T-helper 9 cell (primary cell): ENCODE data around the gene VSTM2L.
"Not testable (repeated sequence)": the region's sequence is repeated elsewhere in the genome, so short reads cannot be mapped to it uniquely, and the experiment has no call there.

Experiments used
- DNase-seq: peaks from one replicate; pipeline ENCODE4 v3.0.0-alpha.2; 2020
- total RNA-seq, 2 donors: gene quantifications; one replicate each; lab custom pipeline; 2026; lab: John Stamatoyannopoulos, UW

Gene VSTM2L, protein sequence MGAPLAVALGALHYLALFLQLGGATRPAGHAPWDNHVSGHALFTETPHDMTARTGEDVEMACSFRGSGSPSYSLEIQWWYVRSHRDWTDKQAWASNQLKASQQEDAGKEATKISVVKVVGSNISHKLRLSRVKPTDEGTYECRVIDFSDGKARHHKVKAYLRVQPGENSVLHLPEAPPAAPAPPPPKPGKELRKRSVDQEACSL
- total RNA-seq = 0 reads per million in 2 donors

DNA sequence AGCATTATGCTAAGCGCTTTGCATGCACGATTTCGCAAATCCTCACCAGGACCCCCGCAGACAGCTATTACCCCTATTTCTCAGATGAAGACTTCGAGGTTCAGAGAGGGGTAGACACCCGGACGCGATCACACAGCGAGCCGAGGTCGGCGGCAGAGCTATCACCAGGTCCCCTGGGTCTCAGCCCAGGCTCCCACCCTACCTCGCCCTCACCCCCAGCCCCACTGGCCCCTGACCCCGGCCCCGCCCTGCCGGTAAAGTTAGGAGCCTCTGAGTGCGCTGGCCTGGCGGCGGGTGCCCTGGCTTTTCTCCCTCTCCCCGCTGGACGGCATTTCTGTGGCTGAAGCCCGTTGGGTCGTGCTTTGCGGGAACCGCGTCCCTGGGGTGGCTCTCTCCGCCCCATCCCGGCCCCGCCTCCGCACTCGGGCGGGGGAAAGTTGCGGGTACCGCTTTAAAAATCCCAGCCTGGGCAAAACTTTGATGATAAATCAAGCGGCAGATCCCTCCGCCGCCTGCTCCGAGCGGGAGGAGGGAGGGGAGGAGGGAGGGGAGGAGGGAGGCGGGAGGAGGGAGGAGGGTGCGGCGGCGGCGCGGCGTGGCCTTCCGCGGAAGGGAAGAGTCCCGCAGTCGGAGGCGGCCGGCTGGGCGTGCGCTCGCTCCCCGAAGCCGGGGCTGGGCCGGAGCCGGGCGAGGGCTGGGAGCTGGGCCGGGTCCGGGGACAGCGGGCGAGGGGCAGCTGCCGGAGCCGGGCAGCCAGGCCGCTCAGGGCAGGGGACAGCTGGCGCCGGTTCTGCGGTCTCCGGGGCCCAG is at the start of gene VSTM2L:
Gene VSTM2L (plus strand): TSS at position 624 of the 810 bp plus-strand sequence. CDS start 224 bp downstream, outside the sequence.
- no peak for DNase-seq

DNA sequence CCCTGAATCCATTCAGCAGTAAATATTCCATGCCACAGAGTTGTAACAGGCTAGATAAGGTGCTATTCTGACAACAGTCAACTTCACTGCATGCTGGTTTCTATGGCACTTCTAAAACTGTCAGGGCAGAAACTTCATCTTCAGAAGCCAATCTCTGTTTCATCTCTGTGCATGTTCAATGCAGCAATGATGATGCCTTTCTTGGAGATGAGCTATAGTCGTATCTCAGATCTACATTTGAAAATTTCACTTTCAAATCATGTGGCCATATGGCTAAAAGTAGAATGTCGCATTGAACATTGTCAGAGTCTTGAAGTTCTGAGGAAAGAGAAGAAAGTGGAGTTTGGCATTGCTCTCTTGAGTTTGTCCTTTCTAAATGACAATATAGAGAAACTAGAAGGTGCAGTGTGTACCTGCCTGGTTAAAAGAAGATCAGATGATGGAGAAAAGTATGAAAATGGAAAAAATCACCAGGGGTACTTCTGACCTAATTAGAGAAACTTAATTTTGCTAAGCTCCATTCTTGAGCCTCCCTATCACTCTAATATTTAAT is 49.0 kb upstream of the VSTM2L start:
- no peak for DNase-seq

DNA sequence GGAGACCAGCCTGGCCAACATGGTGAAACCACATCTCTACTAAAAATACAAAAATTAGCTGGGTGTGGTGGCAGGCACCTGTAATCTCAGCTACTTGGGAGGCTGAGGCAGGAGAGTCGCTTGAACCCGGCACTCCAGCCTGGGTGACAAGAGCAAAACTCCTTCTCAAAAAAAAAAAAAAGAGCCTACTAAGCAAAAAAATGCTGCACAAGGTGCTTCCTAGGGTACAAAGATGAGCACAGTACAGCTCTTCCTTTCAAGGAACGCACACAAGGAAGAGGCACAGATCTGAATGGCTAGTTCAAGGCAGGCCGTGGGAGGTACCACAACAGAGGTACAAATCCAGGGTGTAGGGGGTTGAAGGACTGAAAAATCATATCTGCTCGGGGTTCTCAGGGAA is 46.9 kb upstream of the VSTM2L start:
- DNase-seq = not testable (repeated sequence)

DNA sequence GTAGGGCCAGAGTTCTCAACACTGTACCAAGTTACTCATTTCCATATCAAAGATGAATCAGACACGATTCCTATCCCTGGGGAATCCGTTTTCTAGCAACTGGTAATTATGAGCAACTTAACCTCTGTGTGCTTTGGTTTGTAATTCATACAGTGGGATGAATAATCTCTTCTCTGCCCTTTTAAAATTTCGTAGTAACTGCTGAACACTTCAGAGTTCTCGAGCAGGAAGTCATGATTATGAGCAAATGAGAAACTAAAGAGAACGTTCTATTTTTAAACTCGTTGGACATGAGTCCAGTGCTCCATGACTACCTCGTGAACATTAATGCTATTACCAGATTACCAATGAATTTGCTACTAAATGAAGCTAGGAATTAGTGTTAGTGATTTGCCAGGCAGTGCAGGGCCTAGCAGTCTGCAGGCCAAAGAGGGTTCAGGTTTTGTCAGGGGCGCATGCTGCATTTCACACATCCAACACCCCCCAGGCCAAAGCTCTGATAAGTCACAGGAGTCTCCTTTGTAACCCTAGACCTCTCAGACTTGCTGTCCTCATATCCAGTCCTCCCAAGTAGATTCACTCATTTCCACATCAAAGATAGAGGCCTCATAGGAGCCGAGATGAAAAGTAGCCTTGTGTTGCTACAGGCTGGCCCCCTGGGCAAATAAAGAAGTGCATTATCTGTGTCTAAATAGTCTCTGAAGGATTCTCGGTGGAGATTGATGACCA is 45.8 kb upstream of the VSTM2L start:
- DNase-seq = no peak

DNA sequence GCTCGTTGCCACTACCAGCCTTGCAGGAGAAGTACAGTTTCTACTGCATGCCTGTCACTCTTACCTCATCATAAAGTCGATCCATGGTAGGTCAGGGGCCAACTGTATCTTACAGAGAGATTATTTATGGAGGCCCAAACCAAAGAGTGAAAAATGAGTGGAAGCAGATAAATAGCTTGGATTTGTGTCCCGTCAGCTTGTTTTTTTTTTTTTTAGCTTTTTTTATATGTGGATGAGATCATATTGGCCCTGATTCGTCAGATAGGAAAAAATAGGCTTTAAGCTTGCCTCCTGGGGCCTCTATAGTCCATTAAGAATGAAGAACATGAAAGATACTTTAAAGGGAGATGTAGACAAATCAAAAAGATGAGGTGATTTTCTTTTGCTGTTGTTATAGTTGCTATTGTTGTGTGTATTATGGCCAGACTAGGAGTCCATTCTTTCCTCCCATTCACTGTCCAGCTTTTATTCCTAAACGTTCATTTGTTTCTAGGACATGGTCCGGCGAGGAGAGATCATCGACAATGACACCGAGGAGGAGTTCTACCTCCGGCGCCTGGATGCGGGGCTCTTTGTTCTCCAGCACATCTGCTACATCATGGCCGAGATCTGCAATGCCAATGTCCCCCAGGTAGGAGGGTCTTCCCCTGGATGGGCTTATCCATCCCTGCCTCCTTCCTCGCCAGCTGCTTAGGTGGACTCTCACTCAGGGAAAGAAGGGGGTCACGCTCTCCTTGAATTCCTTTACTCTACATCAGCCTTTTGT is 43.3 kb upstream of the VSTM2L start:
- no peak for DNase-seq

DNA sequence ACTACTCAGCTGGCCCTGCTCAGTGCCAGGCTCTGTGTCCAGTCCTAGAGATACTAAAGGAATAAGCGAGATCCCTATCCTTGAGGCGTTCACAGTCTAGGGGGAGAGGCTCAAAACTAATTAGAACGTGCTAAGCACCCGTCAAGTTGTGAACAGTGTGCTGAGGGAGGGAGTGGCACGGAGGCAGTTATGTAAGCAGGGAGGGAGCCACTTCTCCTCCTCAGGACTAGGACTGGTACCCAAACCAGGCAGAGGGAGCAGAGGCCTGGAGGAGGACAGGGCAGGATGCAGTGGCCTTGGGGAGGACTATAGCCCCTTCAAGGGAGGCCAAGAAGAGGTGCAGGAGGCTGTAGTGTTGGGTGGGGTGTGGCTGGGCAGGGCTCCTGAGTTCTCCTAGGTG is 39.6 kb upstream of the VSTM2L start:
- no peak for DNase-seq

DNA sequence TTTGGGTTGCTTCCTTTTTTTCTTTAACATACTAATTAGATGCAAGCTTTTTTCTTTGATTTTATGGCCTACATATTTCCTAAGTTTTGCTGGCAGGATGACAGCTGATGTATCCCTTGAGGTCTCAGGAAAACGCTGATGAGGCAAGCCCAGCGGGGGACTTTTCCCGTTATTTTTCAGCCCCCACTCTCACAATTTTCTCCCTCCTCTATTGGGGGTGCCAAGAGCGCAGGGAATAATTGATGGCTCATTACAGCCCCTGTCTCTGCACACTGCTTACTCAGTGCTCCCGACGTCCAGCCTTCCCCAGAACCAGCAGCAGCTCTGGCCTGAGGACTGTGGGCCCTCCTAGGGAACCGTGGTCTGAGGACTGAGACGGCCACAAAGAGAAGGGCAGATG is 38.6 kb upstream of the VSTM2L start:
- DNase-seq = no peak

DNA sequence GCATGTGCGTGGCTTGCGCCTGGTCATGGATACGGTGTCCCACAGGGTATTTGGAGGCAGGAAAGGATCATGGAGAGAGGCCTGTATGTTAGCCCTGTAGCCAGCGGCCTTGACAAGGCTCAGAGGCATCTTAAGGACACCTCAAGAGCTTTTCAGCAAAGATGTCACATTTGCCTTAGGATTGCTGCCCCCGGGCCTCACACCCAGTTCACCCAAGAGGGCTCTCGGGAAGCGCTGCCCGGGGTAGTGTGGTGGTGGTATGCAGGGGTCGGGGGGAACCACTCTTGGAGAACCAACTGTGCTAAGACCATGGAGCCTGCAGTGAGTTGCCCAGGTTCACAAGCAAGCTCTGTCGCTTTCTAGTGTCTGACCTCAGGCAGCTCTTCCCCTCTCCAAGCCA is 36.9 kb upstream of the VSTM2L start:
- no peak for DNase-seq

DNA sequence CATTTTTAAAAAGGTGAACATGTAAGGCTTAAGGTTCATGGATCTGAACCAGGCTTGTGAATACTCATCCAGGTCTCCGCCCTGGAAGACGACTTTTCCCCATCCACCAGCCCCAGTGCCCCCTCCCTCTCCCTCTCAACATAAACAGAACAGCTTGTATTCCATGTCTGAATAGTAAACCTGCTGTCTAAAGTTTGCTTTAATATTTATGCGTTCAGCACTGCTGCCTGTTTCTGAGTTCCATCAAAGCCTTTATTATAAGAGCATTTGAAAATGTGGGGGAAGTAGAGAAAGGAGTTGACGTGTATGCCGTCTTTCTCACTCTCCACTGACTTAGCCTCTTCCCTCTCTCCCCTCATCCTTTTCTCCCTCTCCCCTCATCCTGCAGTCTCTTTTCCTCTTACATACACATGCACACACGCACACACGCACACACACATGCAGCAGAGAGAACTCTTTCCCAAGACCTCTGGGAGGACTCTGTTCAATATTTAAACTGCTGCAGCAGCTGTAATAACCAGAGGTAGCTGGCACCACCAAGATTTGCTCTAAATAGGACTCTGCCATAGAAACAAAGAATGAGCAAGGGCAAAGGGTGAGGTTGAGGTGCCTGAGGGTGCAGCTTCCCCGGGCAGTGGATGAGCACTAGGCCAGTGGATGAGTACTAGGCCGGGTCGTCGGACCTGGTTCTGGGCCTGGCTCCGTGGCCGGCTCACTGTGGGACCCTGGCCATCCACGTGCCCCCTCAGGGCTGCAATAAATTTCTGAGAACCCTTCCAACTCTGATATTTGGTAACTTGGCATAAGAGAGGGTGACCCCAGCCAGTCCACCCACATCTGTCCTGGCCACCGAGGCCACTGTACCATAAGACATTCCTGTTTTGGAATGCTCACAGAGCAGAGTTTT is 35.4 kb upstream of the VSTM2L start:
- DNase-seq = no peak

DNA sequence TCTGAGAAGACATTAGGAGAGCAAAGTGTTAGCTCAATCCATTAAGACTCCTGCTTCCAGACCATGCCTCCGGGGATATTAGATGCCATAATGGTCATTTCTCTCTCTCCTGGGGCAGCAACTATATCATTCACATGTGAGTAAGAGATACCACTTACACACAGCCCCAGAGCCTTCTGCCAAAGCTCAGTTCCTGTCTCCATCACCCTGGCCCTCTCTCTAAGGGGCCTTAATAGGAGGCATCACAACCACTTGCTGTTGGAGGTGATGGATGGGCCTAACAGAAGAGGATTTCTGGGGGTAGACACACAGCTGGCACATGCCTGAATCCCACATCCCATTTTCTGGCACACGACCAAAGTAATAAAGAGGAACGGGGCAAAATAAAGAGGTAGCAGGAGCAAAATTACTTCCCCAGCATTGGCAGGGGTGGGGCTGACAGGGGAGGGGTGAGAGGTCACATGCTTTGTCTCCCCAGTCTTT is 34.0 kb upstream of the VSTM2L start:
- no peak for DNase-seq

DNA sequence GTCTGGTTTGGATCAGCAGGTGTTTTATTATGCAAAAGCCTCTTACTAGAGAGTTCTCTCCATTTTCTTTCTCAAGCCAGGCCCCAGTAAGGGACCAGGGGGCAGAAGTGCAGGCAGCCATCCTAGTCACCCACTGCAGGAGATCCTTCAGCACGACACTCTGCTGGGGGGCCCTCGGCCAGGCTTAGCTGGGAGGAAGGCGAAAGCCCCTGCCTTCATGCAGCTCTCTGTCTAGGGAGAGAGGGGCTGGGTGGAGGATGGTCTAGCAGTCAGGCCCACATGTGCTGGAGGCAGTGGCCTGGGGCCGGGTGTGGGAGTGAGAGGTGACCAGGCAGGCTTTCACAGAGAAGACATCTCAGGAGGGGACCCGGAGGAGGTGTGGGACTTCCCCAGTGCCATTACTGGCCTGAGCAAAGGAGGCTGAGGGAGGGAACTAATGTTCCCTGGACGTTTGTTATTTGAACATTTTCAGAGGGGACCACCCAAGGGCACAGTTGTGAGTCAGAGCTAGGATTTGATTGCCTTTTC is 33.5 kb upstream of the VSTM2L start:
- no peak for DNase-seq

DNA sequence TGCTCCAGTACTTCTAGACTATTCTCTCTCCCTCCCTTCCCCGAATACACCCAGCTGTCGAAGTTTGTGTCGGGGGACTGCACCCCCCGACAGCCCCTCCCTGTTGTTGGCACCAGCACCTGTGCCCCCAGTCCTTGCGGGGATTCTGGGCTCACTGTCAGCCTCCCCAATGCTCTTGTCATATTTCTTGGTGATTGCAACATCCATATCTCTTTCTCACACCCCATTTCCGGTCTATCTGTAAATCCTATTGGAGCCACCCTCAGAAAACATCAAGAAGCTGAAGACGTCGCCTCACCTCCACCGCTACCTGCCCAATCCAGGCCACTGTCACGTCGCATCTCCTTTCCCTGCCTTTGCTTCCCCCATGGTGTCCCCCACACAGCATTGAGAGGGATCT is 32.6 kb upstream of the VSTM2L start:
- DNase-seq = no peak

DNA sequence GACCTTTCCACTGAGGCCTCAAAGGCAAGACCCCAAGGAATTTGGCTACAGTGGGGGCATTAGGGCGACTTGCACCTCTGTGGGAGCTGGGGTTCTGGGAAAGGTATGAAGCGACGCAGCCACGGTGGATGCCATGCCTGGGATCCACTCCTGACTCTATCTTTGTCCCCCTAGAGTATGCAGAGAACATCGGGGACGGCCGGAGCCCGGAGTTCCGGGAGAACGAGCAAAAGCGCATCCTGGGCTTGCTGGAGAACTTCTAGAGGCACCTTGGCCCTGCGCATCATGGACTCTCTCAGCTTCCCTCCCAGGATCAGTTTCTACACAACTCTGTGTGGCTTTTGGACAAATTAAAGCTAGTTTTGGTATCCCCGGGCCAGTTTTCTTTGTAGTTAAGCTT is 31.2 kb upstream of the VSTM2L start:
- DNase-seq = no peak

DNA sequence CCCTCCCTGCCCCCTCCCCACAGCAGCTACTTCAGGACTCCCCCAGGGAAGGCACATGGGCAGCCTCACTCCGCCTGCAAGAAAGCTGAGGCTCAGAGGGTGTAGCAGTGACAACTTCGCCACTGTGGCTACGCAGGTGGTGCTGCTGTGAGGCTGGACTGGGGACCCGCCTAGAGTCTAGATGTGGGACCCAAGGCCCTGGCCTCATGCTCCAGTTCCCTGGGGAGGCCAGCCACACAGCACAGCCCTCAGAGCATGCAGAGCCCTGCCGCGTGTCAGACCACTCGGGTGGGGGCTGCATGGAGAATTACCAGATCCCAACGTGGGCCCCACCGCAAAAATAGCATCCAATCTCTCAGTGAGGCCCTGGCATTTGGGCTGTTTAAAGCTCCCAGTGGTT is 30.8 kb upstream of the VSTM2L start:
- no peak for DNase-seq

DNA sequence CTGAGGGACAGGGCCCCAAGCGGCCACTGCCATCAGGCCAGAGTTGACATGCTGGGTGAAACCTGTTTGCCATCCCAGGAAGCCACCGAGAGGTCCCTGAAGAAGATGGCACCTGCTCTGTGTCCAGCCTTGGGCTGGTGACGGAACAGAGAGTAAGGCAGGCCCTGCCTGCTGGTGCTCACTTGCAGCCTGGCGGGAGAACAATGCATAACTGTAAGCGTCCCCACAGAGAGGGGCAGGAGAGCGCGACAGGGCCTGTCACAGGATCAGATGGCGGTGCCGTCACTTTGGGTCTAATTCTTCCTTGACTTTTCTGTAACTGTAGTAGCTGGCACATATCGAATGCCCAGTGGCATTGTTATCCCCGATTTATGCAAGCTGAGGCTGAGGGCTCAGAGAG is 29.0 kb upstream of the VSTM2L start:
- DNase-seq = no peak

DNA sequence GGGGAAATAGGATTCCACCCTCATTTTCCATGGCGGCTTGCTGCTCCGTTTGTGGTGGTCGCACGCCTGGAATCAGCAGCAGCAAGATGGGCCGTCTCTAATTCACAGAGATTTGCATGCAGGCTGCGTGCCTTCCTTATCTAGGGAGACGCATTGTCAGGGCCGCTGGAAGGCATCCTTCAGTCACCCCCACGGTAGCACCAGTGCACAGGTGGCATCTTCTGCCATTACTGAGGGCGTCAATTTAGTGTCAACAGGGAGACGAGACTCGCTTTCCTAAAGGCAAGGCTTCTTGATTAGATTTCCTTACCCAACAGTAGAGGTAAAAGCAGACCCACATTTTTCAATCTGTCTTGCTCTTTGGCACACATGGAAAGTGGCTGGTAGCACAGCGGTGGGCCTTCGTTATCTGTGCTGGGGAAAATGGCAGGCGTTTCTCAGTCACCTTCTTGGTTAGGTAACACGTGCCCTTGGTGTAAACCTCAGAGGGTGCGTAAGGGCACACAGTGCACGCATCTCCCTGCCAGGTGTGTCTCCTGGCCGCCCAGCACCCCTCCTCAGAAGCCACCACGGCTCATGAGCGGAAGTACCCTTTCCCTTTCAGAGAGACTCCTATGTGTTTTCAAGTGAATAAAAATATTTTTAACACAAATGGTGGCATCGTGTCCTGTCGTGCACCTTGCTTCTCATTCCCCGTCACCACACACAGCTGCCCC is 27.3 kb upstream of the VSTM2L start:
- DNase-seq = no peak

DNA sequence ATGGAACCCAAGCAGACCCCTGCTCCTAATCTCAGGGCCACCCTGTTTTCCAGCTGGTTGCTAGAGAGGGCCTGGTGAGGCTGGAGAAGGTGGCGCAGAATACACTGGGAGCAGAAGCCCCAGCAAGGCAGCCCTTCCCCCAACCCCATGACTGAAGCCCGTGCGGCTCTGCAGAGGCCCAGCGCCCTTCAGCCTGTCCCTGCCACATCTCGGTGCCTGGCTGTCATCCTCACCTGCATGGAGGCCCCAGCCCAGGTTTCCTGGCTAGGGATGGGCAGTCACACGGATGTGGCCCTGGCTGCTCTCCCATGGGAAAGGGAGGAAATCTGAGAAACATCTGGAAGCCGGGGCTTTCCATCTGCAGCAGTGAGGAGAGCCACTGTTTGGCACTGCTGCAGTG is 26.1 kb upstream of the VSTM2L start:
- no peak for DNase-seq

DNA sequence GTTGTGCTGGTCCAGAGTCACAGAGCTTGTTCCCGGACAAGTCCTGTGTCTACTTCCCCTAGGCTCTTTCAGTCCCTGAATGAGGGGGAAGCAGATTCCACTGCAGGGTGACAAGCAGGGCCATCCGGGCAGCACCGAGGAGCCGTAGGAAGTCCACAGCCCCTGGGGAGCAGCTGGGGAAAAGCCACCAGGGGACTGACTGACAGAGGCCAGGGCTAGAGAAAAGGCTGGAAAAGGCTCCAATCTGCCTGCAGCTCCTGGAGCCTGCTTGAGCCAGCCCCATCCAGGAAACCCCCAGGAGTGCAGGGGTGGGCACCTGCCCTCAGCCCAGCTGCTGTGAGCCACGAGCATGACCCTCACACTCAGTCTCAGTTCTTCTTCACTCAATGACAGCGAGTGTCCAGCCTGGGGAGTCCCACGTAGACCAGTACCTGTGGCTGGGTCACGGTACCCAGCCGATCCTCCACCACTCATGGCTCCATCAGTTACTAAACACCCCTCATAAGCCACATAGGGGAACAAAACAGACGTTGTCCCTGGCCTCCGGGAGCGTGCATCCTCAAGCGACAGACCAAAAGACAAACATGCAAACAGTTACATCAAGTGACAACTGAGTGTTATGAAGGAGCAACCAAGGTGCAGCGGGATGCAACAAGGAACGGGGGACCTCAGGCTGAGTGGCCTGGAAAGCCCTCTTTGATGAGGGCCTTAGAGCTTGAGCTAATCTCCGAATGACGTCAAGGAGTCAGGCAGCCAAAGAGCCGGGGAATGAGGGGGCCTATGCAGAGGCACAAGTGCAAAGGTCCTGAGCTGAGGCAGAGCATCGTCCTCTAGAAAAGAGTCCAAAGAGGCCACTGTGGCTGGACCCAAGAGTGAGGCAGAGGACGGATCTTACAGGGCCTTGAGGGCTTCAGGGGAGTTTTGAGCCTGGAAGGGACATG is 24.8 kb upstream of the VSTM2L start:
- no peak for DNase-seq
